SK-N-SH (cell line): ENCODE measurements around the gene TGM2. TPM values are rescaled to one million over a fixed set of nuclear protein-coding genes. Genes with fewer than 3 reads are reported as not detected.
A peak's percentile ranks its signal among the peaks of the same experiment; 100 is the strongest.

Experiments used
- CTCF ChIA-PET: fragments of 300-600, 350-600 bp; formaldehyde crosslinking; extraction: SDS; loops from one replicate; lab custom pipeline; 2021; lab: Yijun Ruan, JAX
- POLR2A ChIA-PET: fragments of 350-600 bp; sonication (Branson Sonifier 250); formaldehyde crosslinking; extraction: SDS; loops from one replicate; lab custom pipeline; 2020; ENCODE audit warnings: antibody characterized with exemption, inconsistent platforms; lab: Yijun Ruan, JAX
- DNase-seq: peaks from one replicate; pipeline ENCODE4 v3.0.0; 2012
- H2AFZ ChIP-seq: fragments of 200-600 bp; sonication (generic); 2 replicates; pipeline ENCODE4 v1.8.1; 2016; ENCODE audit warnings: antibody characterized with exemption, mild to moderate bottlenecking, low read depth
- H3F3A ChIP-seq: fragments of 200-600 bp; sonication (generic); replicated peaks from 2 replicates; pipeline ENCODE3; 2016; ENCODE audit warnings: antibody characterized with exemption, mild to moderate bottlenecking; ENCODE audit not compliant: insufficient read depth
- H3K27ac ChIP-seq, 2 experiments: fragments of 200-500 bp in 1 of 2; fragments of 200-600 bp in 1 of 2; sonication (Bioruptor generic) in 1 of 2; sonication (generic), shearing (Covaris generic) in 1 of 2; 2 replicates each; pipeline versions ENCODE4 v1.5.1 to v1.6.1; 2014 to 2016; ENCODE audit warnings: low read depth in 2 of 2, inconsistent platforms in 1 of 2, low read length in 1 of 2, mild to moderate bottlenecking in 1 of 2, mixed read lengths in 1 of 2
- H3K27me3 ChIP-seq: fragments of 200-600 bp; sonication (generic), shearing (Covaris generic); 2 replicates; pipeline ENCODE4 v1.6.1; 2016; ENCODE audit warnings: mixed run types; ENCODE audit not compliant: insufficient read depth
- H3K36me3 ChIP-seq, 2 experiments: fragments of 200-500 bp in 1 of 2; fragments of 200-600 bp in 1 of 2; sonication (Bioruptor generic) in 1 of 2; sonication (generic) in 1 of 2; replicated peaks in 1 of 2; 2 replicates each; pipeline versions ENCODE3 to v1.5.1; 2014 to 2016; ENCODE audit warnings: low read length in 1 of 2, mild to moderate bottlenecking in 1 of 2; ENCODE audit not compliant: insufficient read depth in 2 of 2, control insufficient read depth in 1 of 2
- H3K4me1 ChIP-seq, 2 experiments: fragments of 200-500 bp in 1 of 2; fragments of 200-600 bp in 1 of 2; sonication (Bioruptor generic) in 1 of 2; sonication (generic), shearing (Covaris generic) in 1 of 2; 2 replicates each; pipeline versions ENCODE4 v1.5.1 to v1.6.1; 2014 to 2016; ENCODE audit warnings: low read depth in 1 of 2, low read length in 1 of 2, mixed run types in 1 of 2; ENCODE audit not compliant: insufficient read depth in 2 of 2, control insufficient read depth in 1 of 2
- H3K4me2 ChIP-seq: fragments of 200-600 bp; sonication (generic), shearing (Covaris generic); 2 replicates; pipeline ENCODE4 v1.6.1; 2017; ENCODE audit warnings: mixed run types
- H3K4me3 ChIP-seq, 2 experiments: fragments of 200-500 bp in 1 of 2; fragments of 200-600 bp in 1 of 2; sonication (Bioruptor generic) in 1 of 2; sonication (generic), shearing (Covaris generic) in 1 of 2; 2 replicates each; pipeline versions ENCODE4 v1.5.1 to v1.8.1; 2014 to 2016; ENCODE audit warnings: low read depth in 2 of 2, inconsistent platforms in 1 of 2, low read length in 1 of 2, mild to moderate bottlenecking in 1 of 2, mixed read lengths in 1 of 2, moderate library complexity in 1 of 2
- H3K79me2 ChIP-seq: fragments of 200-600 bp; sonication (generic); 2 replicates; pipeline ENCODE4 v1.8.1; 2017; ENCODE audit warnings: mild to moderate bottlenecking; ENCODE audit not compliant: insufficient read depth
- H3K9ac ChIP-seq: fragments of 200-600 bp; sonication (generic); 2 replicates; pipeline ENCODE4 v1.6.1; 2017; ENCODE audit warnings: mixed run types
- H3K9me2 ChIP-seq: fragments of 200-600 bp; sonication (generic); 2 replicates; pipeline ENCODE4 v1.6.1; 2017; ENCODE audit warnings: mixed run types
- H3K9me3 ChIP-seq: fragments of 200-600 bp; sonication (generic); 2 replicates; pipeline ENCODE4 v1.6.1; 2017; ENCODE audit warnings: mixed run types, mild to moderate bottlenecking, moderate library complexity
- H4K20me1 ChIP-seq: fragments of 200-600 bp; sonication (generic); 2 replicates; pipeline ENCODE4 v1.6.1; 2017; ENCODE audit warnings: mild to moderate bottlenecking, mixed run types; ENCODE audit not compliant: insufficient read depth
- CHD2 ChIP-seq: fragments of 150-350 bp; IDR thresholded peaks from 2 replicates; pipeline ENCODE4 v1.6.1; 2018; ENCODE audit warnings: low read length; ENCODE audit not compliant: partially characterized antibody
- ELF1 ChIP-seq: IDR thresholded peaks from 2 replicates; pipeline ENCODE4 v1.4.0; 2012
- EZH2phosphoT487 ChIP-seq: fragments of 200-600 bp; sonication (generic); IDR thresholded peaks from 2 replicates; pipeline ENCODE4 v1.6.1; 2017; ENCODE audit warnings: low read depth, mixed run types, mild to moderate bottlenecking, antibody characterized with exemption, moderate library complexity, borderline replicate concordance
- FOSL2 ChIP-seq: IDR thresholded peaks from 2 replicates; pipeline ENCODE4 v1.4.0; 2012; ENCODE audit warnings: low read depth, mild to moderate bottlenecking, moderate library complexity, borderline replicate concordance
- FOXJ3 ChIP-seq: sonication (generic); formaldehyde crosslinking; IDR thresholded peaks from 2 replicates; pipeline ENCODE4 v1.5.1; 2020; ENCODE audit warnings: mild to moderate bottlenecking, missing genetic modification reagents
- FOXM1 ChIP-seq: IDR thresholded peaks from 2 replicates; pipeline ENCODE4 v1.4.0; 2012; ENCODE audit warnings: low read depth, mild to moderate bottlenecking
- GABPA ChIP-seq: IDR thresholded peaks from 2 replicates; pipeline ENCODE4 v1.4.0; 2012; ENCODE audit warnings: low read depth, mild to moderate bottlenecking
- JUND ChIP-seq: IDR thresholded peaks from 2 replicates; pipeline ENCODE4 v1.4.0; 2012
- NFIC ChIP-seq: IDR thresholded peaks from 2 replicates; pipeline ENCODE4 v1.4.0; 2012; ENCODE audit warnings: borderline replicate concordance
- NRF1 ChIP-seq: IDR thresholded peaks from 2 replicates; pipeline ENCODE4 v1.6.1; 2012; ENCODE audit warnings: low read depth, mild to moderate bottlenecking, low read length
- POLR2AphosphoS5 ChIP-seq: IDR thresholded peaks from 2 replicates; pipeline ENCODE4 v1.6.1; 2012; ENCODE audit warnings: low read depth, low read length
- SIN3A ChIP-seq: IDR thresholded peaks from 2 replicates; pipeline ENCODE4 v1.6.1; 2012; ENCODE audit warnings: low read depth, mild to moderate bottlenecking, low read length, moderate library complexity, borderline replicate concordance
- SMC3 ChIP-seq: IDR thresholded peaks from 2 replicates; pipeline ENCODE4 v1.6.1; 2012; ENCODE audit warnings: low read depth, low read length, improper control_type of control experiment
- TAF1 ChIP-seq: IDR thresholded peaks from 2 replicates; pipeline ENCODE4 v1.6.1; 2012; ENCODE audit warnings: low read depth, mild to moderate bottlenecking, low read length, moderate library complexity, borderline replicate concordance
- YY1 ChIP-seq: IDR thresholded peaks from 2 replicates; pipeline ENCODE4 v1.4.0; 2012; ENCODE audit warnings: low read depth, mild to moderate bottlenecking
- WGBS: methylation state at CpG from one replicate; pipeline ENCODE4 v1.1.6; 2017; ENCODE audit warnings: low lambda C conversion rate; 5-methylcytosine and 5-hydroxymethylcytosine counted together
- polyA plus RNA-seq, 3 experiments: library from polyadenylated mRNA; depleted of rRNA; stranded (reverse); fragments of >200 nt; gene quantifications; 2 replicates each; pipeline ENCODE4 v1.2.3, GENCODE V29; 2012
- TF ChIP-seq, protein P1 (sequence below): IDR thresholded peaks from 2 replicates; pipeline ENCODE4 v1.4.0; 2012; ENCODE audit warnings: low read depth, borderline replicate concordance
- TF ChIP-seq, protein P2 (sequence below): IDR thresholded peaks from 2 replicates; pipeline ENCODE4; 2012
- TF ChIP-seq, protein P3 (sequence below): fragments of 150-350 bp; IDR thresholded peaks from 2 replicates; pipeline ENCODE4 v1.6.1; 2017; ENCODE audit warnings: antibody characterized with exemption, low read length, low read depth, borderline replicate concordance
- TF ChIP-seq, protein P4 (sequence below): IDR thresholded peaks from 2 replicates; pipeline ENCODE4 v1.6.1; 2012; ENCODE audit warnings: mild to moderate bottlenecking, low read depth, low read length, moderate library complexity
- TF ChIP-seq, protein P5 (sequence below): fragments of 200-600 bp; sonication (generic); IDR thresholded peaks from 2 replicates; pipeline ENCODE4 v1.6.1; 2017; ENCODE audit warnings: antibody characterized with exemption, mild to moderate bottlenecking, moderate library complexity

The TGM2 gene
- polyA plus RNA-seq, 1 of the 3 experiments (the other 2 are of a cell fraction) = 676 TPM

DNA sequence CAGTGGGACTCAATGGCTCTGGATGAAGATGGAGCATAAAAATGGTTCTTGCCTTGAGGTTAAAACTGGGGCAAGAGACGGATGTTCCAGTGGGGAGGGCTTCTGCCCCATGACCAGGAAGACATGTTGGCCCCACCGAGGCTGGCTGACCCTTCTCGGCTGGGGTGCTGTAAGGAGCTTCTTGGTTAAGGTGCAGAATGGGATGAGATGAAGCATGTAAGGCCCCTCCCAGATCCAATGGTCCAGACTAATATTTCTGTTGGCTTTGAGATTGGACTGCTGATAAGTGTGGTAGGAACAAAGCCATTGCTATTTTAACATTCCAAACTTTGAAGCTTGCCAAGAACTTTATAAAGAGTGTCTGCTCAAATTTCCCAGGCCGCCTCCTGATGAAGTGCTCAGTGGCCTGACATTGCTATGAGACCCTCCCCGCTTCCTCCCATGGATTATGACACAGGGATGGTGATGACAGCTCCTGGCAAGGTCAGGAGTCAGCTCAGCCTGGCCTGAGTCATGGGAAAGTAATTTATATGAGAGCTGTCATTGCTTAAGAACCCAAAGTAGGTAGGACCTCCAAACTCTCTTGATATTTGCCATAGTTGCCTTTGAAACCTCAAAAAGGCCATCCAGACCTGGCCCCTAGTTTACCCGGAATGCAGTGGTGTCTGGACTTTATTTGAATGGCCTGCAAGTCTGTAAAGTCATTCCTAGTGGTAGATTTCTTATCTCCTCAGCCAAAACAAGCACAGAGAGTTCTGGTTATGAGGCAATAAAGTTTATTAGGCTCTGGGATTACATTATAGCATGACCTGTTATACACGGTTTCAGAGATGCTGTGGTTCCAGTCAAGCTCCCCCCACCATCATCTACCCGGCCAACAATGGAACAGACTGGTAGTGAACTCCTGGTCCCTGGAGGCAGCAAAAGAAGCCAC lies 55.2 kb downstream of the TGM2 start (continued):
- TF ChIP-seq, protein P1, sequence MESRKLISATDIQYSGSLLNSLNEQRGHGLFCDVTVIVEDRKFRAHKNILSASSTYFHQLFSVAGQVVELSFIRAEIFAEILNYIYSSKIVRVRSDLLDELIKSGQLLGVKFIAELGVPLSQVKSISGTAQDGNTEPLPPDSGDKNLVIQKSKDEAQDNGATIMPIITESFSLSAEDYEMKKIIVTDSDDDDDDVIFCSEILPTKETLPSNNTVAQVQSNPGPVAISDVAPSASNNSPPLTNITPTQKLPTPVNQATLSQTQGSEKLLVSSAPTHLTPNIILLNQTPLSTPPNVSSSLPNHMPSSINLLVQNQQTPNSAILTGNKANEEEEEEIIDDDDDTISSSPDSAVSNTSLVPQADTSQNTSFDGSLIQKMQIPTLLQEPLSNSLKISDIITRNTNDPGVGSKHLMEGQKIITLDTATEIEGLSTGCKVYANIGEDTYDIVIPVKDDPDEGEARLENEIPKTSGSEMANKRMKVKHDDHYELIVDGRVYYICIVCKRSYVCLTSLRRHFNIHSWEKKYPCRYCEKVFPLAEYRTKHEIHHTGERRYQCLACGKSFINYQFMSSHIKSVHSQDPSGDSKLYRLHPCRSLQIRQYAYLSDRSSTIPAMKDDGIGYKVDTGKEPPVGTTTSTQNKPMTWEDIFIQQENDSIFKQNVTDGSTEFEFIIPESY = peak; percentile 94
- TF ChIP-seq TAF1 (no peak; the same call in 1 of the 2 replicates), ELF1 (peak; percentile 60; the same call in 1 of the 2 replicates), EZH2phosphoT487 (no peak), NFIC (peak; percentile 100), YY1 (0 out of 2 replicates have a peak, but pooled peaks have one; percentile 52), FOXJ3 (CRISPR knock-in tag) (peak; percentile 51; the same call in 1 of the 2 replicates), GABPA (no peak)
- TF ChIP-seq, protein P2, sequence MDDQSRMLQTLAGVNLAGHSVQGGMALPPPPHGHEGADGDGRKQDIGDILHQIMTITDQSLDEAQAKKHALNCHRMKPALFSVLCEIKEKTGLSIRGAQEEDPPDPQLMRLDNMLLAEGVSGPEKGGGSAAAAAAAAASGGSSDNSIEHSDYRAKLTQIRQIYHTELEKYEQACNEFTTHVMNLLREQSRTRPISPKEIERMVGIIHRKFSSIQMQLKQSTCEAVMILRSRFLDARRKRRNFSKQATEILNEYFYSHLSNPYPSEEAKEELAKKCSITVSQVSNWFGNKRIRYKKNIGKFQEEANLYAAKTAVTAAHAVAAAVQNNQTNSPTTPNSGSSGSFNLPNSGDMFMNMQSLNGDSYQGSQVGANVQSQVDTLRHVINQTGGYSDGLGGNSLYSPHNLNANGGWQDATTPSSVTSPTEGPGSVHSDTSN = peak; percentile 99
- TF ChIP-seq, protein P3, sequence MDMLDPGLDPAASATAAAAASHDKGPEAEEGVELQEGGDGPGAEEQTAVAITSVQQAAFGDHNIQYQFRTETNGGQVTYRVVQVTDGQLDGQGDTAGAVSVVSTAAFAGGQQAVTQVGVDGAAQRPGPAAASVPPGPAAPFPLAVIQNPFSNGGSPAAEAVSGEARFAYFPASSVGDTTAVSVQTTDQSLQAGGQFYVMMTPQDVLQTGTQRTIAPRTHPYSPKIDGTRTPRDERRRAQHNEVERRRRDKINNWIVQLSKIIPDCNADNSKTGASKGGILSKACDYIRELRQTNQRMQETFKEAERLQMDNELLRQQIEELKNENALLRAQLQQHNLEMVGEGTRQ = no peak

DNA sequence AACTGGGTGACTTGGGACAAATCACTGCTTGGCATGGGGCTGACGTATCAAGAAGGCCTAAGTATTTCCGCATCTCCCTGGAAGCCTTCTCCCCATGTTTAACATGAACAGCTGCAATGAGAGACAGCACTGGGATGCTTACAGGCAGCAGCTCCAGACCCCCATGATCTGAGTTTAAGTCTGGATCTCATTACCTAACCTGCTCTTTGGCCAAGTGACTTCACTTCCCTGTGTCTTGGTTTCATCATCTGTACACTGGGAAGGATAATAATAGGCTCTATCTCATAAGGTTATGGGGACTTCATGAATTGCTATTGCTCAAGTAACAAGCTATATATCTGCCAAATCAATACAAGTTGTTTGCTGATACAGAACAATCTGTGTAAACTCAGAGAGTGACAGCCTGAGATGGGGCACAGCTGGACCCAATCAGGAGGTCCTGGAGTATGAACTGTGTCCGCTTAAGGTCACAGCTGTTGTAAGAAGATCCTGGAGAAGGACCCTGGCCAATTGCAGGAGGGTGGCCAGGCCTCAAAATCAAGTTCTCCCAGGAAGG lies 56.0 kb downstream of the TGM2 start:
- H3F3A ChIP-seq = peaks cover 41% of the 10 kb centered on the region
- H3K4me2 ChIP-seq = peak overlapping the region; percentile 68
- H3K4me1 ChIP-seq = peaks cover 39 to 48% of the 10 kb centered on the region in 2 experiments
- no peaks in the 10 kb centered on the region for H3K27me3 ChIP-seq
- no peaks in the 10 kb centered on the region for H3K36me3 ChIP-seq
- H3K27ac ChIP-seq = peak overlapping the region; percentile 96 to 98
- H4K20me1 ChIP-seq = no peaks in the 10 kb centered on the region; the same call in 1 of the 2 replicates
- WGBS = 24% methylated on average over 3 of the region's 3 CpGs
- ChIA-PET CTCF (interaction anchor here (1.0 to 7.0 kb wide), 6 partner anchors 17 to 113 kb away, joined by 3 to 44 read pairs (median 8); partner anchors contain the start of gene TGM2), POLR2A (interaction anchor here (1.1 to 2.0 kb wide), 2 partner anchors 42 to 43 kb away, joined by 3 to 6 read pairs; no protein-coding TSS in a partner anchor)
- H2AFZ ChIP-seq = no peak overlapping the region
- peak overlapping the region; percentile 3; the same call in 1 of the 2 replicates for H3K9ac ChIP-seq
- peak; percentile 58 for DNase-seq
- H3K9me3 ChIP-seq = no peaks in the 10 kb centered on the region
- no peaks in the 10 kb centered on the region for H3K9me2 ChIP-seq
- H3K79me2 ChIP-seq = no peaks in the 10 kb centered on the region
- no peak overlapping the region for H3K4me3 ChIP-seq
- no peak for TF ChIP-seq NRF1
- no peak for TF ChIP-seq SMC3
- TF ChIP-seq POLR2AphosphoS5 = peak; percentile 88
- no peak for TF ChIP-seq SIN3A
- no peak for TF ChIP-seq CHD2
- TF ChIP-seq, protein P4, sequence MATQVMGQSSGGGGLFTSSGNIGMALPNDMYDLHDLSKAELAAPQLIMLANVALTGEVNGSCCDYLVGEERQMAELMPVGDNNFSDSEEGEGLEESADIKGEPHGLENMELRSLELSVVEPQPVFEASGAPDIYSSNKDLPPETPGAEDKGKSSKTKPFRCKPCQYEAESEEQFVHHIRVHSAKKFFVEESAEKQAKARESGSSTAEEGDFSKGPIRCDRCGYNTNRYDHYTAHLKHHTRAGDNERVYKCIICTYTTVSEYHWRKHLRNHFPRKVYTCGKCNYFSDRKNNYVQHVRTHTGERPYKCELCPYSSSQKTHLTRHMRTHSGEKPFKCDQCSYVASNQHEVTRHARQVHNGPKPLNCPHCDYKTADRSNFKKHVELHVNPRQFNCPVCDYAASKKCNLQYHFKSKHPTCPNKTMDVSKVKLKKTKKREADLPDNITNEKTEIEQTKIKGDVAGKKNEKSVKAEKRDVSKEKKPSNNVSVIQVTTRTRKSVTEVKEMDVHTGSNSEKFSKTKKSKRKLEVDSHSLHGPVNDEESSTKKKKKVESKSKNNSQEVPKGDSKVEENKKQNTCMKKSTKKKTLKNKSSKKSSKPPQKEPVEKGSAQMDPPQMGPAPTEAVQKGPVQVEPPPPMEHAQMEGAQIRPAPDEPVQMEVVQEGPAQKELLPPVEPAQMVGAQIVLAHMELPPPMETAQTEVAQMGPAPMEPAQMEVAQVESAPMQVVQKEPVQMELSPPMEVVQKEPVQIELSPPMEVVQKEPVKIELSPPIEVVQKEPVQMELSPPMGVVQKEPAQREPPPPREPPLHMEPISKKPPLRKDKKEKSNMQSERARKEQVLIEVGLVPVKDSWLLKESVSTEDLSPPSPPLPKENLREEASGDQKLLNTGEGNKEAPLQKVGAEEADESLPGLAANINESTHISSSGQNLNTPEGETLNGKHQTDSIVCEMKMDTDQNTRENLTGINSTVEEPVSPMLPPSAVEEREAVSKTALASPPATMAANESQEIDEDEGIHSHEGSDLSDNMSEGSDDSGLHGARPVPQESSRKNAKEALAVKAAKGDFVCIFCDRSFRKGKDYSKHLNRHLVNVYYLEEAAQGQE = 0 out of 2 replicates have a peak, but pooled peaks have one; percentile 31
- TF ChIP-seq FOSL2 = peak; percentile 21; the same call in 1 of the 2 replicates
- TF ChIP-seq ELF1 = 0 out of 2 replicates have a peak, but pooled peaks have one; percentile 13
- TF ChIP-seq JUND = peak; percentile 85
- peak; percentile 60 for TF ChIP-seq FOXM1
- TF ChIP-seq, protein P5, sequence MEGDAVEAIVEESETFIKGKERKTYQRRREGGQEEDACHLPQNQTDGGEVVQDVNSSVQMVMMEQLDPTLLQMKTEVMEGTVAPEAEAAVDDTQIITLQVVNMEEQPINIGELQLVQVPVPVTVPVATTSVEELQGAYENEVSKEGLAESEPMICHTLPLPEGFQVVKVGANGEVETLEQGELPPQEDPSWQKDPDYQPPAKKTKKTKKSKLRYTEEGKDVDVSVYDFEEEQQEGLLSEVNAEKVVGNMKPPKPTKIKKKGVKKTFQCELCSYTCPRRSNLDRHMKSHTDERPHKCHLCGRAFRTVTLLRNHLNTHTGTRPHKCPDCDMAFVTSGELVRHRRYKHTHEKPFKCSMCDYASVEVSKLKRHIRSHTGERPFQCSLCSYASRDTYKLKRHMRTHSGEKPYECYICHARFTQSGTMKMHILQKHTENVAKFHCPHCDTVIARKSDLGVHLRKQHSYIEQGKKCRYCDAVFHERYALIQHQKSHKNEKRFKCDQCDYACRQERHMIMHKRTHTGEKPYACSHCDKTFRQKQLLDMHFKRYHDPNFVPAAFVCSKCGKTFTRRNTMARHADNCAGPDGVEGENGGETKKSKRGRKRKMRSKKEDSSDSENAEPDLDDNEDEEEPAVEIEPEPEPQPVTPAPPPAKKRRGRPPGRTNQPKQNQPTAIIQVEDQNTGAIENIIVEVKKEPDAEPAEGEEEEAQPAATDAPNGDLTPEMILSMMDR = no peak
